T-helper 1 cell (primary cell): Measurements from ENCODE around the gene ARL4D.
"Not testable (repeated sequence)": the region's sequence is repeated elsewhere in the genome, so short reads cannot be mapped to it uniquely, and the experiment has no call there.

Source experiments
- DNase-seq, 5 donors: peaks; one replicate each; pipeline ENCODE4 v3.0.0-alpha.2; 2012 to 2020

The ARL4D gene

DNA sequence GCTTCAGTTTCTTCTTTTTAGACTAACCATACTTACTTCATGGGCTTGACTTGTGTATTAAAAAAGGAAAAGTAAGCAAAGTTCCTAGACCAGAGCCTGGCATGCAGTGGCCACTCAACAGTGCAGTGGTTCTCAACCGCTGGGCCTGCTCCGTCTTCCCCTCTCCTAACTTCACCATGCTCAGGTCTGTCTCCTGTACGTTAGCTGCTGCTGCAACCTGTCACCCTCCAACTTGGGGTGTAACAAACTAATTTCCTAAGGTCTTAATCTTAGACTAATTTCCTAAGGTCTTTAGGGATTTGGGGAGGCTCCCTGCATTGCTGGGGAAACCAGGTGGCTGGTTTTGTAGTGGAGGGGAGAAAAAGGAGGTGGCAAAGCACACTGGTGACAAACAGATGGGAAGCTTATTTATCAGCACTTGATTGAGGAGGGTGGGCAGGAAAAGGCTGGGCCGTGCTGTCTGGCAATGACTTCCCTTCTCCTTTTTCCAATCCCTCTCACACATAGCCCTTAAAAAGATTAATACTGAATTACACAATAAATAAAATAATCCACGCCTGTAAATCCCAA lies 2.2 kb upstream of the ARL4D start:
- DNase-seq: no peak

DNA sequence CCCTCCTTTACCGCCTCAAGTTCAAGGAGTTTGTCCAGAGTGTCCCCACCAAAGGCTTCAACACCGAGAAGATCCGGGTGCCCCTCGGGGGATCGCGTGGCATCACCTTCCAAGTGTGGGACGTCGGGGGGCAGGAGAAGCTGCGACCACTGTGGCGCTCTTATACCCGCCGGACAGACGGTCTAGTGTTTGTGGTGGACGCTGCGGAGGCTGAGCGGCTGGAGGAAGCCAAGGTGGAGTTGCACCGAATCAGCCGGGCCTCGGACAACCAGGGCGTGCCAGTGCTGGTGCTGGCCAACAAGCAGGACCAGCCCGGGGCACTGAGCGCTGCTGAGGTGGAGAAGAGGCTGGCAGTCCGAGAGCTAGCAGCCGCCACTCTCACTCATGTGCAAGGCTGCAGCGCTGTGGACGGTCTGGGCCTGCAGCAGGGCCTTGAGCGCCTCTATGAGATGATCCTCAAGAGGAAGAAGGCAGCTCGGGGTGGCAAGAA lies 1.1 kb downstream of the ARL4D start:
- no peak for DNase-seq

GRCh38 chr17:43400943-43401717 lies 2.3 kb downstream of the ARL4D start:
- DNase-seq: no peak

- DNase-seq: no peak
Observed at GRCh38 chr17:43402078-43402477, 3.3 kb downstream of the ARL4D start.

DNA sequence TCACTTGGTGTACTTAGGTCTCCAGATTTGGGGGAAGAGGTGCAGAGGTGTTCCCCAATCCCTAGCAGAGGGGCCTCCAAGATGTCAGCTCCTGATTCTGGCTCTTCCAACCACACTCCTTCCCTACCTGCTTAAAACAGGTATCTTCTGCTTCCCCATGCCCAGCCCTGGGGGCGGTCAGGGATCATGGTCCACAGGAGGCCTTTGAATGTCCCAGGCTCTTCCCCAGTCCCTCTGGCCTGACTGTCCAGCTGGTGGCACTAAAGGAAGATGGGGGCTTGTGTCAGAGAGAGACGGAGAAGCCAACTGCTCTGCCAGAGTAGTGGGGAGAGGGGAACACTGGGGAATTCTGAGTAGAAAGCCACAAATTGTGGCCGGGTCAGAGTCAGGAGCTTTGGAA lies 3.8 kb downstream of the ARL4D start:
- DNase-seq: no peak

DNA sequence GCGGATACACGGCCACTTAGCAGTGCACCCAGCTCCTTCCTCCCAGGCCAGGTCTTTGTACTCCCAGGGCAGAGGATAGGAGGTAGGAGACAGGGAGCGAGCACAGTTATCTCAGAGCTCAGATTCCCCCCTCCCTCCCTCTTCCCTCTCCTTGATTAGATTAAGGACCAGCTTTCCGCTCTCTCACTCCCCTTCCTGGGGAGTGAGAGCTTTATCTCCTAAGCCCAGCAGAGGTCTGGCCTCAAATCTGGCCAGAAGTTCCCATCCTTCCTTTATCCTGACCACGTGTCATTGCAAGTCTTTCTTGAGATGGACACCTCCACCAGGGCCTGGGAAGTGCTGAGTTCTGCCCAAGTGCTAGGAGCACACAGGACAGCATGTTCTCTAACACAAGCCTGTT lies 5.1 kb downstream of the ARL4D start:
- DNase-seq: no peak

DNA sequence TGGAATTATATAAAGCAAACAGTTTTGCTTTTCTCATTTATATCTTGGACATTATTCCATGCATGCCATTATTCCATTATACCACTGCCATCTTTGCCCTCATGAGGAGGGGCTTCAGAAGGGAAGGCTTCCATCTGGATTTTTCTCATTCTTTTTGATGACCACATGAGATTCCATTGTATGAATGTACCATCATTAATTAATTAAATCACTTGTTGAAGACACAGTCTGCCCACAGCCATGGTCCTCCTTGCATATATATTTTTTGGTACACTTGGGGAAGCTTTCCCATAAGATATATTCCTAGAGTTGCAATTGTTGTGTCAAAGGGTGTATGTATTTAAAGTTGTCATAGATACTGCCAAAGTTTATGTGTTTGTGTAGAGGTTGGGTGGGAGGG lies 7.1 kb downstream of the ARL4D start:
- DNase-seq: no peak

DNA sequence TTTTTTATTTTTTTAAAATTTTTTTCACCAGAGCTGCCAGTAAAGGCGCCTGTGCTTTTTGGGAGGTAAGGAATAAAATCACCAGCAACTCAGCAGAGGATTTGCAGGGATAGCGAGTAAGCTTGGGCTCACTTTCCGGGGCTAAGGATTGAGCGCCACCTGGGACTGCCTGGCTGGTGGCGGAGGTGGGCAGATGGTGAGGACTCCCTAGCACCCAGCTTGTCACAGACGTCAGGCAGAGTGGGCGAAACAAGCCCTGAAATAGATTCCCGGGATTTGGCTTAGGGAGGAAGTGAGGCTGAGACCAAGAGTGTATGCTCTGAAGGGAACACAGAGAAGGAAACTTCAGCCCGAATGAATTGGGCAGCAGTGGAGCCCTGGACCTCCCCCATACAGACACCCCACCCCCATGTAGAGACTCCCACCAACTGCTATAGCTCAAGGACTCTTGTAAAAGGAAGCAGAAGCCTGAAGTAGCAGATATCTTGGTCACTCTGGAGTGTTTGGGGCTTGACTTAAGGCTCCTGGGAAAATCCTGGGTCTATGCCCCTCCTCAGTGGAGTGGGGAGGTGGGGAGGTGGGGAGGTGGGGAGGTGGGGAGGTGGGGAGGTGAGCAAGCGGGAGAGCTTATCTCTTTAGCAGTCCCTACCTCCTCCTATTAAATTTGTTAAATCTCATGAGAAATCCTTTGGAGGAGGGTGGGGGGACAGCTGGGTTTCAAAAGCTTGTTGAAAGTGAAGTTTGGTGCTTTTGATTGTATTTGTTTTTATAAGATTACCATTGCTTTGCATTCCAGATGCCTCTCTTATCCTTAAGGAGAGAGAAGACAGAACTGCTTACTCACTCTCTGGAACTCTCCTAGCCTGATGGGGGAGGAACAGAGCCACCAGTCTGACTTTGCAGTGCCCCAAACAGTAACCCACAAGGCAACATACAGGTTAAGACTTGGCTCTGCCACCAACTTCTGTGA lies 8.2 kb downstream of the ARL4D start:
- no peak for DNase-seq

- DNase-seq: no peak
Observed at GRCh38 chr17:43409131-43409530, 10.3 kb downstream of the ARL4D start.

GRCh38 chr17:43410557-43411368 lies 12.0 kb downstream of the ARL4D start:
- no peak for DNase-seq

DNA sequence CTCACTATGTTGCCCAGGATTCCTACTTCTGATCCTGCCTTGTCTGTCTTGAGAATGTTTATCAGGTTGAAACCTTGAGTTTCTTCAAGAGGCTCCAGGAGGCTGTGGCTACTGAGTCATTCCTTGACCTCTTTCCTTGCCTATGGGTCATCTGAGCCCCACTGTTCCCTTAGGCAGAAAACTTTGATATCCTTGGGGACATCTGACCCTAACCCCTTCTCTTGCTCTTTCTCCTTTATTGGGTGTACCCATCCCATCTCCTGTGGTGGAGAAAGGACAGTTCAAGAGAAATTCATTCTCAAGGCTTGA lies 12.5 kb downstream of the ARL4D start:
- DNase-seq: no peak

DNA sequence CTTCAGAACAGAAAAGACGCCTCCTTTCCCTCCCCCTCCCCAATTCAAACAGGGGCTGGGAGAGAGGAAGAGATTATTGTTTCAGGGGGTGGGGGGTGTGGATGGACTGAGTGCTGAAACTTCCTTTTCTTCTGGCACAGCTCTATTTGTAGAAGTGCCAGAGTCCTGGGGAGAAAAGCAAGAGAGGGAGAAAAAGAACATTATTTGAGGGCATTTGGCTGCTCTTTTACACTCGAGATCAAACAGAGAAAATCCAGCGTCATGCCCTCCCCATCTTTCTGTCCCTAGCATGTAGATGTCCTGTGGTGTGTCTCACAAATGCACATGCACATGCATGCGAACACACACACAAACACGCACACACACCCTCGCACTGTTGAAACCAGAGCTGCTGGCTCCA lies 13.0 kb downstream of the ARL4D start:
- no peak for DNase-seq

GRCh38 chr17:43412166-43412565 lies 13.4 kb downstream of the ARL4D start:
- DNase-seq: no peak

GRCh38 chr17:43416998-43417890 lies 18.5 kb downstream of the ARL4D start:
- DNase-seq: no peak

GRCh38 chr17:43418441-43419374 lies 19.9 kb downstream of the ARL4D start:
- no peak for DNase-seq

GRCh38 chr17:43419375-43419882 lies 20.6 kb downstream of the ARL4D start:
- DNase-seq: not testable (repeated sequence)

DNA sequence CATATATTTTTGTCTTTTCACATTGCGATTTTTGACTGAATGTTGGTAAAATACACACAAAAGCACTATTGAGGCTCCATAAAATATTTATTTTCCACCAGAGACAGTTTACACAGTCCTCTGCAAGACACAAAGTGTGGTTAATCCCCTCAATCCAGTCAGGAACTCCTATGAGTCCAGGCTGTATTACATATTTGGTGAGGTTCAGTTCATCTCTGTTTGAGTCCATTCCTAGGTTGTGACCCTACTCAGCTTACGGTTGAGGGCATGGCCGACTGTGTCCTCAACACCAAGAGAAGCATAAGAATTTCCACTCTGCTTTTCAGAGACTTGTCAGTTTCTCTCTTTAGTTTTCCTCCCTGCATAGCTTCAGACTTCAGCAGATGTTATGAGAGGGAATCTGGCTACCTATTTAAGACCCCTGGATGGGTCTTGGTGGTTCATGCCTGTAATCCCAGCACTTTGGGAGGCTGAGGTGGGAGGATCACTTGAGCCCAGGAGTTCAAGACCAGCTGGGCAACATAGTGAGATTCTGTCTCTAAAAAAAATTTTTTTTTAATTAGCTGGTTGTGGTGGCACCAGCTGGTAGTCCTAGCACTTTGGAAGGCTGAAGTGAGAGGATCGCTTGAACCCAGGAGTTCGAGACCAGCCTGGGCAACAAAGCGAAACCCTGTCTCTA lies 25.1 kb downstream of the ARL4D start:
- DNase-seq: no peak

DNA sequence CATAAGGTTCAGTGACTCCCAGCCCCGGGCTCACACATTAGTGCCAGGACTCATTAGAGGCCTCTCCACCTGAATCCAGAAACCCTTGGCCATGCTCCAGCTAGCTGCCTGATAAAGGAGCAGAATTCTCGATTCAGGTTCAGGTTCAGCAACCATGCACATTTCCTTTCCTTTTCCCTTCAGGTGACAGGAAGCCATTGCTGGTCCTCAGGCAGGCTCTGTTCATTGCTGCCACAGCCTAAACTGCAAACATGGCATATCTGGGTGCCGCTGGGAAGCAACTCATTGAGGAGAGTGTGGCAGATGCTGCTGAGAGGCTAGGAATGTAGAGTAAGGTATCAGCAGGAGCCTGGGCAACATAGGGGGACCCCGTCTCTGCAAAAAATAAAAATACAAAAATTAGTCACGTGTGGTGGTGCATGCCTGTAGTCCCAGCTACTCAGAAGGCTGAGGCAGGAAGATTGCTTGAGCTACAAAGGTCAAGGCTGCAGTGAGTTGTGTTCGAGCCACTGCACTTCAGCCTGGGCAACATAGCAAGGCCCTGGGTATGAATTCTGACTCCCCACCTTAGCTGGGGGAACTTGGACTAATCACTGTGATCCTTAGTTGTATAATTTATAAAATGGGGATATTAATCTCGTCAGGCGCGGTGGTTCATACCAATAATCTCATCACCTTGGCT lies 28.7 kb downstream of the ARL4D start:
- no peak for DNase-seq

DNA sequence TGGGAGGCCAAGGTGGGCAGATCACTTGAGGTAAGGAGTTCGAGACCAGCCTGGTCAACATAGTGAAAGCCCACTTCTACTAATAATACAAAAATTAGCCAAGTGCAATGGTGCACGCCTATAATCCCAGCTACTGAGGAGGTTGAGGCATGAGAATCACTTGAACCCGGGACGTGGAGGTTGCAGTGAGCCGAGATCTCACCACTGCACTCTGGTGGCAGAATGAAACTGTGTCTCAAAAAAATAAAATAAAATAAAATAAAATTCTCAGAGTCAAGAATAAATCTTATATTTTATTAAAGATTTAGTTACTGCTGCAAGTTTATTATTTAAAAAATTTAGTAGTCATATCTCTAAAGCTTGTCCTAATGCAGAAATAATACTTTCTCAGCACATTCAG lies 29.7 kb downstream of the ARL4D start:
- DNase-seq: no peak
